ENCODE measurements around the gene TSR2. TPM values are rescaled to one million over a fixed set of nuclear protein-coding genes. Genes with fewer than 3 reads are reported as not detected.

The TSR2 gene
- total RNA-seq, 1 donor from 2014 or later: 38.4 TPM

GRCh38 chrX:54494166-54494988, 54.2 kb downstream of the TSR2 start:
- H3K9me3 ChIP-seq: no peaks in the 10 kb centered on the region
- no peaks in the 10 kb centered on the region for H3K4me1 ChIP-seq
- no peak overlapping the region for H3K27ac ChIP-seq
- ATAC-seq (no peak), DNase-seq (no peak)
- TF ChIP-seq, protein P1, sequence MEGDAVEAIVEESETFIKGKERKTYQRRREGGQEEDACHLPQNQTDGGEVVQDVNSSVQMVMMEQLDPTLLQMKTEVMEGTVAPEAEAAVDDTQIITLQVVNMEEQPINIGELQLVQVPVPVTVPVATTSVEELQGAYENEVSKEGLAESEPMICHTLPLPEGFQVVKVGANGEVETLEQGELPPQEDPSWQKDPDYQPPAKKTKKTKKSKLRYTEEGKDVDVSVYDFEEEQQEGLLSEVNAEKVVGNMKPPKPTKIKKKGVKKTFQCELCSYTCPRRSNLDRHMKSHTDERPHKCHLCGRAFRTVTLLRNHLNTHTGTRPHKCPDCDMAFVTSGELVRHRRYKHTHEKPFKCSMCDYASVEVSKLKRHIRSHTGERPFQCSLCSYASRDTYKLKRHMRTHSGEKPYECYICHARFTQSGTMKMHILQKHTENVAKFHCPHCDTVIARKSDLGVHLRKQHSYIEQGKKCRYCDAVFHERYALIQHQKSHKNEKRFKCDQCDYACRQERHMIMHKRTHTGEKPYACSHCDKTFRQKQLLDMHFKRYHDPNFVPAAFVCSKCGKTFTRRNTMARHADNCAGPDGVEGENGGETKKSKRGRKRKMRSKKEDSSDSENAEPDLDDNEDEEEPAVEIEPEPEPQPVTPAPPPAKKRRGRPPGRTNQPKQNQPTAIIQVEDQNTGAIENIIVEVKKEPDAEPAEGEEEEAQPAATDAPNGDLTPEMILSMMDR (IDR thresholded peaks at IDR 0.05): no peak
- intact Hi-C loops (cut with DNase I): no loop called here
- no peaks in the 10 kb centered on the region for H3K36me3 ChIP-seq
- H3K27me3 ChIP-seq: no peaks in the 10 kb centered on the region
- H3K4me3 ChIP-seq: peak overlapping the region; percentile 56

Other genes with a start within 250 kb of the TSR2 start
- gene WNK3, start 82.4 kb upstream of the TSR2 start, total RNA-seq: 1.8 TPM
- gene FGD1, start 55.8 kb downstream of the TSR2 start, total RNA-seq: 3.7 TPM
- gene GNL3L, start 89.8 kb downstream of the TSR2 start, total RNA-seq: 29.0 TPM

Data from upper lobe of right lung (tissue), 1 donor.